Hepatocyte (in vitro differentiated cells): Measurements from ENCODE around the gene OR52W1. TPM values are rescaled to one million over a fixed set of nuclear protein-coding genes. Genes with fewer than 3 reads are reported as not detected.

Experiments
- DNase-seq: peaks from one replicate; pipeline ENCODE4 v3.0.0-alpha.2; 2016; ENCODE audit warnings: low spot score
- H2AFZ ChIP-seq: fragments of 200-600 bp; sonication (generic); 2 replicates; pipeline ENCODE4 v1.6.0; 2016; ENCODE audit warnings: antibody characterized with exemption, mild to moderate bottlenecking
- H3K27ac ChIP-seq: fragments of 200-600 bp; sonication (generic); 2 replicates; pipeline ENCODE4 v1.5.1; 2016; ENCODE audit warnings: mild to moderate bottlenecking
- H3K27me3 ChIP-seq: fragments of 200-600 bp; sonication (generic); 2 replicates; pipeline ENCODE4 v1.6.1; 2016
- H3K36me3 ChIP-seq: fragments of 200-600 bp; sonication (generic); replicated peaks from 2 replicates; pipeline ENCODE4 v1.5.1; 2016; ENCODE audit warnings: low read depth; ENCODE audit not compliant: insufficient read depth
- H3K4me1 ChIP-seq: fragments of 200-600 bp; sonication (generic); 2 replicates; pipeline ENCODE4 v1.5.1; 2016; ENCODE audit warnings: mild to moderate bottlenecking, moderate library complexity; ENCODE audit not compliant: insufficient read depth
- H3K4me2 ChIP-seq: fragments of 200-600 bp; sonication (generic); 2 replicates; pipeline ENCODE4 v1.6.0; 2016
- H3K4me3 ChIP-seq: fragments of 200-600 bp; sonication (generic); 2 replicates; pipeline ENCODE4 v1.5.1; 2016; ENCODE audit warnings: mild to moderate bottlenecking
- H3K79me2 ChIP-seq: fragments of 200-600 bp; sonication (generic); 2 replicates; pipeline ENCODE4 v1.6.0; 2017; ENCODE audit warnings: mild to moderate bottlenecking
- H3K9me2 ChIP-seq: fragments of 200-600 bp; sonication (generic); replicated peaks from 2 replicates; pipeline ENCODE4 v1.6.0; 2017; ENCODE audit warnings: mild to moderate bottlenecking; ENCODE audit not compliant: insufficient read depth
- H3K9me3 ChIP-seq: fragments of 200-600 bp; sonication (generic); 2 replicates; pipeline ENCODE4 v1.5.1; 2016; ENCODE audit warnings: low read depth, mild to moderate bottlenecking
- H4K20me1 ChIP-seq: fragments of 200-600 bp; sonication (generic); 2 replicates; pipeline ENCODE4 v1.6.0; 2016; ENCODE audit warnings: mild to moderate bottlenecking; ENCODE audit not compliant: insufficient read depth, poor library complexity, severe bottlenecking
- CTCF ChIP-seq: fragments of 200-600 bp; sonication (generic); IDR thresholded peaks from 2 replicates; pipeline ENCODE4 v1.5.1; 2016; ENCODE audit warnings: antibody characterized with exemption, mild to moderate bottlenecking; ENCODE audit not compliant: poor library complexity
- EZH2 ChIP-seq: fragments of 200-600 bp; sonication (generic); IDR thresholded peaks from 2 replicates; pipeline ENCODE4 v1.6.1; 2016; ENCODE audit warnings: antibody characterized with exemption, mild to moderate bottlenecking, borderline replicate concordance
- EZH2phosphoT487 ChIP-seq: fragments of 200-600 bp; sonication (generic); IDR thresholded peaks from one replicate; pipeline ENCODE4 v1.6.1; 2018; ENCODE audit warnings: antibody characterized with exemption, mild to moderate bottlenecking, low read depth, moderate library complexity; ENCODE audit not compliant: unreplicated experiment, severe bottlenecking
- WGBS: methylation state at CpG from one replicate; pipeline ENCODE4 v1.1.6; 2016; ENCODE audit warnings: low lambda C conversion rate; ENCODE audit errors: missing lambda C conversion rate; 5-methylcytosine and 5-hydroxymethylcytosine counted together
- polyA plus RNA-seq: library from polyadenylated mRNA; unstranded; fragments of >200 nt; fragmentation: Nextera tagmentation; extraction: Ambion mirVana; gene quantifications from 2 replicates; pipeline ENCODE4 v1.2.1, GENCODE V29; 2016
- total RNA-seq: library from RNA; depleted of rRNA; stranded (reverse); fragments of >200 nt; gene quantifications from 2 replicates; pipeline ENCODE4 v1.2.3, GENCODE V29; 2014

Gene OR52W1
- total and polyA plus RNA-seq, 2 experiments from 2014 or later: not detected

- no peak for TF ChIP-seq EZH2
- no peak for TF ChIP-seq CTCF
- TF ChIP-seq EZH2phosphoT487: no peak
- Histone ChIP-seq H3K27ac (no peak overlapping the region), H3K36me3 (peaks cover 2% of the 10 kb centered on the region), H3K4me2 (no peak overlapping the region), H3K4me3 (no peak overlapping the region), H4K20me1 (no peaks in the 10 kb centered on the region), H3K27me3 (no peaks in the 10 kb centered on the region), H3K4me1 (no peaks in the 10 kb centered on the region), H3K79me2 (peaks cover 9% of the 10 kb centered on the region), H3K9me3 (no peaks in the 10 kb centered on the region), H2AFZ (no peak overlapping the region), H3K9me2 (no peaks in the 10 kb centered on the region)
- no peak for DNase-seq
- WGBS: 91% methylated on average over 19 of the region's 19 CpGs
Measured at GRCh38 chr11:6217722-6218121, 18.7 kb downstream of the OR52W1 start.

- Histone ChIP-seq H3K27me3 (no peaks in the 10 kb centered on the region), H3K4me3 (no peak overlapping the region), H4K20me1 (peaks cover 4% of the 10 kb centered on the region), H3K9me2 (no peaks in the 10 kb centered on the region), H3K79me2 (peaks cover 14% of the 10 kb centered on the region), H3K9me3 (no peaks in the 10 kb centered on the region), H3K4me1 (no peaks in the 10 kb centered on the region), H2AFZ (no peak overlapping the region), H3K27ac (peak overlapping the region; percentile 22), H3K36me3 (peaks cover 2% of the 10 kb centered on the region), H3K4me2 (no peak overlapping the region)
- TF ChIP-seq EZH2phosphoT487: no peak
- no peak for TF ChIP-seq EZH2
- TF ChIP-seq CTCF: no peak
- WGBS: 62% methylated on average over 2 of the region's 2 CpGs
- peak; percentile 35 for DNase-seq
Measured at GRCh38 chr11:6219359-6219758, 20.3 kb downstream of the OR52W1 start.

GRCh38 chr11:6223854-6224253 lies 24.8 kb downstream of the OR52W1 start:
- TF ChIP-seq CTCF: no peak
- no peak for TF ChIP-seq EZH2
- TF ChIP-seq EZH2phosphoT487: no peak
- H3K4me3 ChIP-seq: no peak overlapping the region
- no peak overlapping the region for H3K4me2 ChIP-seq
- WGBS: 97% methylated on average over 17 of the region's 17 CpGs
- peaks cover 59% of the 10 kb centered on the region for H3K79me2 ChIP-seq
- no peaks in the 10 kb centered on the region for H3K9me3 ChIP-seq
- H4K20me1 ChIP-seq: peaks cover 13% of the 10 kb centered on the region
- no peak overlapping the region for H3K27ac ChIP-seq
- peaks cover 11% of the 10 kb centered on the region for H3K4me1 ChIP-seq
- DNase-seq: no peak
- H3K27me3 ChIP-seq: no peaks in the 10 kb centered on the region
- H3K36me3 ChIP-seq: peaks cover 2% of the 10 kb centered on the region
- H3K9me2 ChIP-seq: no peaks in the 10 kb centered on the region
- no peak overlapping the region for H2AFZ ChIP-seq

- Histone ChIP-seq H3K4me3 (no peak overlapping the region), H3K27ac (no peak overlapping the region), H3K36me3 (peaks cover 2% of the 10 kb centered on the region), H3K4me1 (peaks cover 11% of the 10 kb centered on the region), H3K9me2 (no peaks in the 10 kb centered on the region), H3K4me2 (no peak overlapping the region), H3K9me3 (no peaks in the 10 kb centered on the region), H2AFZ (no peak overlapping the region), H3K79me2 (peaks cover 64% of the 10 kb centered on the region), H3K27me3 (no peaks in the 10 kb centered on the region), H4K20me1 (peaks cover 13% of the 10 kb centered on the region)
- WGBS: 100% methylated on average over 3 of the region's 3 CpGs
- DNase-seq: no peak
- no peak for TF ChIP-seq EZH2phosphoT487
- no peak for TF ChIP-seq CTCF
- TF ChIP-seq EZH2: no peak
Measured at GRCh38 chr11:6224421-6224820, 25.4 kb downstream of the OR52W1 start.
